Sigmoid colon (tissue), 7 donors: ENCODE results near the gene DENND10. TPM values are rescaled to one million over a fixed set of nuclear protein-coding genes. Genes with fewer than 3 reads are reported as not detected.

Source experiments
- DNase-seq: peaks from one replicate; pipeline ENCODE4 v3.0.0-alpha.2; 2019
- H3K27ac ChIP-seq, 4 donors: fragments of 200-600 bp; sonication (generic); one replicate each; pipeline ENCODE4 v1.5.1; 2016 to 2019; ENCODE audit warnings: mild to moderate bottlenecking in 1 of 4
- H3K27me3 ChIP-seq, 3 donors: fragments of 200-600 bp; sonication (generic); one replicate each; pipeline ENCODE4 v1.5.1; 2019; ENCODE audit warnings: mild to moderate bottlenecking in 1 of 3
- H3K36me3 ChIP-seq, 4 donors: fragments of 200-600 bp; sonication (generic); one replicate each; pipeline ENCODE4 v1.5.1; 2016 to 2019
- H3K4me1 ChIP-seq, 4 donors: fragments of 200-600 bp; sonication (generic); one replicate each; pipeline ENCODE4 v1.5.1; 2017 to 2019
- H3K4me3 ChIP-seq, 4 donors: fragments of 200-600 bp; sonication (generic); one replicate each; pipeline ENCODE4 v1.5.1; 2017 to 2019; ENCODE audit warnings: mild to moderate bottlenecking in 2 of 4, moderate library complexity in 1 of 4
- H3K9me3 ChIP-seq, 4 donors: fragments of 200-600 bp in 3 of 4; sonication (generic) in 3 of 4; one replicate each; pipeline versions ENCODE4 v1.5.1 to v1.6.1; 2013 to 2019
- CTCF ChIP-seq, 4 experiments: fragments of 450-650 bp in 3 of 4; fragments of 200-600 bp in 1 of 4; IDR thresholded peaks; one replicate each; pipeline ENCODE4 v1.5.1; 2016 to 2019; ENCODE audit warnings: antibody characterized with exemption in 4 of 4, mild to moderate bottlenecking in 3 of 4, moderate library complexity in 2 of 4
- EP300 ChIP-seq, 4 donors: sonication (generic); formaldehyde crosslinking; IDR thresholded peaks; one replicate each; pipeline ENCODE4 v1.6.1; 2017; ENCODE audit warnings: antibody characterized with exemption in 4 of 4
- POLR2A ChIP-seq, 2 donors: fragments of 450-650 bp; IDR thresholded peaks; one replicate each; pipeline ENCODE4 v1.6.1; 2016; ENCODE audit warnings: antibody characterized with exemption in 2 of 2, mild to moderate bottlenecking in 2 of 2, moderate library complexity in 2 of 2
- POLR2AphosphoS5 ChIP-seq, 4 donors: sonication (generic); formaldehyde crosslinking; IDR thresholded peaks; one replicate each; pipeline ENCODE4 v1.6.1; 2017; ENCODE audit warnings: antibody characterized with exemption in 4 of 4
- WGBS, 2 donors: extraction: QIAGEN DNeasy Blood & Tissue Kit; methylation state at CpG; one replicate each; pipeline ENCODE4 v1.1.7; 2013; 5-methylcytosine and 5-hydroxymethylcytosine counted together
- intact Hi-C: fragments of 100-400 bp; cut with DNase I; formaldehyde crosslinking; loops from one replicate; pipeline ENCODE4 v1.15.1; 2023
- polyA plus RNA-seq, 3 donors: library from polyadenylated mRNA; stranded (reverse); fragments of 200-250 nt; gene quantifications; one replicate each; pipeline ENCODE4 v1.2.3, GENCODE V29; 2013
- total RNA-seq, 4 donors: library from RNA; depleted of rRNA; stranded (reverse); fragments of >200 nt; gene quantifications; one replicate each; pipeline ENCODE4 v1.1.0, GENCODE V29; 2016
- donor health status: healthy with polysubstance abuse.
- donor health status: Bipolar disorder and iron deficiency.
- donor health status: healthy.

DENND10 gene
- total and polyA plus RNA-seq, 7 donors = 25.8 to 51.3 (median 41.5) TPM

- WGBS, 2 donors = 55 to 70% methylated on average over 1 of the region's 1 CpG
- DNase-seq = no peak
- Histone ChIP-seq H3K4me3 (no peak overlapping the region), H3K36me3 (peaks cover 54 to 100% (median 61%) of the 10 kb centered on the region in 4 donors), H3K27me3 (no peaks in the 10 kb centered on the region), H3K27ac (no peak overlapping the region), H3K4me1 (no peaks in the 10 kb centered on the region), H3K9me3 (no peaks in the 10 kb centered on the region)
- TF ChIP-seq EP300 (IDR thresholded peaks at IDR 0.05) (no peak), POLR2A (IDR thresholded peaks at IDR 0.05) (no peak), POLR2AphosphoS5 (IDR thresholded peaks at IDR 0.05) (no peak), CTCF (IDR thresholded peaks at IDR 0.05) (no peak)
- intact Hi-C loops = no loop called here
Measured at GRCh38 chr10:119061352-119061751, 42.6 kb upstream of the DENND10 start.

- Histone ChIP-seq H3K36me3 (peaks cover 51 to 100% (median 60%) of the 10 kb centered on the region in 4 donors), H3K4me3 (no peak overlapping the region), H3K9me3 (no peaks in the 10 kb centered on the region), H3K4me1 (no peaks in the 10 kb centered on the region), H3K27me3 (no peaks in the 10 kb centered on the region), H3K27ac (no peak overlapping the region)
- WGBS, 2 donors = 92 to 93% methylated on average over 2 of the region's 2 CpGs
- intact Hi-C loops = no loop called here
- TF ChIP-seq EP300 (IDR thresholded peaks at IDR 0.05) (no peak), POLR2A (IDR thresholded peaks at IDR 0.05) (no peak), POLR2AphosphoS5 (IDR thresholded peaks at IDR 0.05) (no peak)
- DNase-seq = no peak
Measured at GRCh38 chr10:119061926-119062325, 42.0 kb upstream of the DENND10 start.

GRCh38 chr10:119070395-119071165 lies 33.3 kb upstream of the DENND10 start:
- no peaks in the 10 kb centered on the region for H3K9me3 ChIP-seq
- intact Hi-C loops = no loop called here
- no peaks in the 10 kb centered on the region for H3K27me3 ChIP-seq
- peaks cover 0 to 14% (median 0%) of the 10 kb centered on the region in 4 donors for H3K4me1 ChIP-seq
- 93 to 95% methylated on average over 9 of the region's 9 CpGs for WGBS, 2 donors
- H3K27ac ChIP-seq = no peak overlapping the region
- H3K36me3 ChIP-seq = peaks cover 19 to 78% (median 58%) of the 10 kb centered on the region in 4 donors
- H3K4me3 ChIP-seq = no peak overlapping the region
- TF ChIP-seq EP300 (IDR thresholded peaks at IDR 0.05) = no peak
- no peak for TF ChIP-seq CTCF (IDR thresholded peaks at IDR 0.05)
- no peak for TF ChIP-seq POLR2AphosphoS5 (IDR thresholded peaks at IDR 0.05)
- no peak for TF ChIP-seq POLR2A (IDR thresholded peaks at IDR 0.05)
- DNase-seq = no peak

GRCh38 chr10:119073584-119073983 lies 30.3 kb upstream of the DENND10 start:
- no peaks in the 10 kb centered on the region for H3K9me3 ChIP-seq
- intact Hi-C loops = no loop called here
- WGBS, 2 donors = 78 to 85% methylated on average over 6 of the region's 6 CpGs
- peaks cover 0 to 38% (median 21%) of the 10 kb centered on the region in 4 donors for H3K4me1 ChIP-seq
- TF ChIP-seq POLR2A (IDR thresholded peaks at IDR 0.05) = no peak
- no peaks in the 10 kb centered on the region for H3K27me3 ChIP-seq
- no peak for DNase-seq
- peaks cover 14 to 48% (median 33%) of the 10 kb centered on the region in 4 donors for H3K36me3 ChIP-seq
- H3K27ac ChIP-seq = no peak overlapping the region
- no peak overlapping the region for H3K4me3 ChIP-seq

- H3K4me1 ChIP-seq = peaks cover 0 to 44% (median 35%) of the 10 kb centered on the region in 4 donors
- TF ChIP-seq EP300 (IDR thresholded peaks at IDR 0.05) (no peak), CTCF (IDR thresholded peaks at IDR 0.05) (no peak), POLR2A (IDR thresholded peaks at IDR 0.05) (no peak), POLR2AphosphoS5 (IDR thresholded peaks at IDR 0.05) (no peak)
- intact Hi-C loops = loop anchor here (5.0 kb wide), 1 partner anchor 46 kb away; no protein-coding TSS in a partner anchor
Measured at GRCh38 chr10:119078422-119079179, 25.3 kb upstream of the DENND10 start.

More at GRCh38 chr10:119078422-119079179, 25.3 kb upstream of the DENND10 start:
- Histone ChIP-seq H3K27me3 (no peaks in the 10 kb centered on the region), H3K4me3 (peak overlapping the region in 3 of 4 donors; percentile 79 to 85 (median 79)), H3K9me3 (no peaks in the 10 kb centered on the region), H3K36me3 (no peaks in the 10 kb centered on the region), H3K27ac (peak overlapping the region in 3 of 4 donors; percentile 96 to 98 (median 97))
- DNase-seq = no peak
- 6 to 32% methylated on average over 10 of the region's 10 CpGs for WGBS, 2 donors
